Activated naive CD8-positive, alpha-beta T cell treated with anti-CD3 and anti-CD28 coated beads, Interleukin-2, amount 10 ng/mL, durations not matched to agents 7 days and 5 days (primary cell): ENCODE data around the gene PDLIM5. TPM values are rescaled to one million over a fixed set of nuclear protein-coding genes. Genes with fewer than 3 reads are reported as not detected.

Experiments used
- ATAC-seq: fragments of 150-1000 bp; cut with Tn5 transposase; one replicate; pipeline ENCODE4 v1.10.0; 2021; ENCODE audit warnings: low read depth, moderate library complexity
- POLR2A ChIA-PET: fragments of 350-600 bp; sonication (Branson Sonifier 250); formaldehyde crosslinking; loops from one replicate; lab custom pipeline; 2021; ENCODE audit warnings: antibody characterized with exemption; lab: Charles Lee
- DNase-seq: peaks from one replicate; pipeline ENCODE4 v3.0.0; 2021
- H3K27ac Mint-ChIP-seq: one replicate; pipeline ENCODE4 v1.8.0; 2022; ENCODE audit warnings: mild to moderate bottlenecking, mixed read lengths
- H3K27me3 Mint-ChIP-seq: one replicate; pipeline ENCODE4 v1.8.0; 2022; ENCODE audit warnings: mild to moderate bottlenecking, moderate library complexity, mixed read lengths
- H3K36me3 Mint-ChIP-seq: one replicate; pipeline ENCODE4 v1.8.0; 2021; ENCODE audit warnings: mild to moderate bottlenecking, mixed read lengths
- H3K4me1 Mint-ChIP-seq: one replicate; pipeline ENCODE4 v1.8.0; 2021; ENCODE audit warnings: mixed read lengths
- H3K4me3 Mint-ChIP-seq: one replicate; pipeline ENCODE4 v1.8.0; 2022; ENCODE audit warnings: mild to moderate bottlenecking, moderate library complexity, mixed read lengths
- H3K9me3 Mint-ChIP-seq: one replicate; pipeline ENCODE4 v1.8.0; 2021; ENCODE audit warnings: mixed read lengths
- total RNA-seq, 2 experiments: library from RNA; stranded (reverse); gene quantifications; one replicate each; pipeline ENCODE4 v1.2.3, GENCODE V29; 2021

Gene PDLIM5
- total RNA-seq, 2 experiments from 2014 or later: 25.6 to 31.6 TPM

DNA sequence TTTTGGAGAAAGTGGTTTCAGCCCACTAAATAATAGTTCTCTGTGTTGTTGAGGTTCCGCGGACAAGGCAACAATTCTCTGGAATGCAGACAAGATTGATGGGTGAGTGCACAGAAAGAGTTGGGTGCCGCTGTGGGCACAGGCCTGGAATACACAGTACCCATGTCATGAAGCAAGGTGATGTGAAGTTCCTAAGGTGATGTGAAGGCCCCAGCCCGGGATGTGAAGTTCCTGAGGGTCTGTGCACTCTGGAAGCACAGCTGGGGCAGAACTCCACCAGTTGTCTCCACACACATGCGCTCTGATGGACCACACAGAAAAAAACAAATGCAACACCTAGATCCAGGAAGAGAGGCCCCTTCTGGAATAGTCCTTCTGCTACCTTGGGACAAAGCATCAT lies 219.4 kb downstream of the PDLIM5 start:
- DNase-seq (no peak), ATAC-seq (no peak)
- Mint-ChIP-seq H3K4me3 (no peak overlapping the region), H3K9me3 (no peaks in the 10 kb centered on the region), H3K36me3 (no peaks in the 10 kb centered on the region), H3K4me1 (no peaks in the 10 kb centered on the region), H3K27ac (no peak overlapping the region), H3K27me3 (no peaks in the 10 kb centered on the region)
- POLR2A ChIA-PET: no interaction called here

GRCh38 chr4:94673961-94674360 lies 222.2 kb downstream of the PDLIM5 start:
- Mint-ChIP-seq H3K27ac (no peak overlapping the region), H3K4me1 (no peaks in the 10 kb centered on the region), H3K27me3 (no peaks in the 10 kb centered on the region), H3K9me3 (no peaks in the 10 kb centered on the region), H3K36me3 (no peaks in the 10 kb centered on the region), H3K4me3 (no peak overlapping the region)
- POLR2A ChIA-PET: no interaction called here
- DNase-seq (no peak), ATAC-seq (no peak)

- Mint-ChIP-seq H3K27ac (no peak overlapping the region), H3K4me3 (no peak overlapping the region), H3K27me3 (no peaks in the 10 kb centered on the region), H3K4me1 (no peaks in the 10 kb centered on the region), H3K9me3 (no peaks in the 10 kb centered on the region), H3K36me3 (no peaks in the 10 kb centered on the region)
- no peak for DNase-seq
- ATAC-seq: no peak
- POLR2A ChIA-PET: no interaction called here
Measured at GRCh38 chr4:94676970-94677369, 225.2 kb downstream of the PDLIM5 start.

DNA sequence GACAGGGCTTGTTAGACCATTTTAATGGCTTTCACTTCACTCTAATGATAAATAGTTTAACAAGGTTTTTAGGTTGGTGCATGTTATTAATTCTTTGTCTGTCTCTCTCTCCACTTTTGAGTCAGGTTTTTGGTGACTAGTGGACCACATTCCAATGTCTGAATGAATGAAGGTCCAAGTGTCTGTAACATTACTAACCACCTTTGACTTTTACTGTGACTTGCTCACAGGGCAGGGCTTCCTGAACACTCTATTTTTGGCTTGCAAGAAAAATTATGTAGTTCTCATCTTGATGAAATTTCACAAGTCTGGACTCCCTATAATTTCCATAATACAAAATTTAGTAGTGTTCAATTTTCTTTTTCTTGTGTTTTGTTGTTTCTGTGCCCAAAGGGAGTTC lies 227.2 kb downstream of the PDLIM5 start:
- Mint-ChIP-seq H3K27me3 (no peaks in the 10 kb centered on the region), H3K9me3 (no peaks in the 10 kb centered on the region), H3K4me3 (no peak overlapping the region), H3K36me3 (no peaks in the 10 kb centered on the region), H3K27ac (no peak overlapping the region), H3K4me1 (no peaks in the 10 kb centered on the region)
- DNase-seq: no peak
- ATAC-seq: no peak
- POLR2A ChIA-PET: no interaction called here

DNA sequence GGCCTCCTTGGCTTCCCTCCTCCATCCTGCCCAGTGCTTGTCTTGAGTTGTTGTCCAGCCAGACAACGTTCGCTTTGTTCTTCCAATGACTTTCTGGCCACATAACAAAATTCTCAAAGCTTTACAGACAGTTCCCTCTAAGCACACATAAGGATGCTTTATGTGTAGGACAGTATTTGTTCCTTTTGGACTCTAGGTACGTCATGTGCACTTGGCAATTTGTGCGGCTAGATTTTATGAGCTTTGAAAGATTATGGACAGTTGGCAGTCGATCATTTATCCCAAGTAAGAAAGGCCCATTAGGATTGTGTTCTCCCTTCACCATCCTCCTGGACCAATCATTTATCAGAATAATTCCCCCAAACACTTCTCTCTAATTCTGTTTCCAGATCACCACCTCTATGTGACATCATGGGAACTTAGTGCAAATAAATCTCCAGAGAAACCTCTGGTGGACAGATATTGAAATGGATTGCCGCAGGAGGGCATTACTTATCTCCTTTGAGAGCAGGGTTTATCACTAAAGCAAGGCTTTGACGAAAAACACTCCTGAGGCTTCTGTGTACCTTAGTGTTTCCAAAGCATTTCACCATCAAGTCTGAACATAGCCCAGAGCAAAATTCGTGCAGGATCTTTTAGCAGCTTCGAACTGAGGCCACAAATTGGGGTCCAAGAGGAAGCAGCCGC lies 228.6 kb downstream of the PDLIM5 start:
- no peaks in the 10 kb centered on the region for H3K9me3 Mint-ChIP-seq
- ATAC-seq (no peak), DNase-seq (no peak)
- no peaks in the 10 kb centered on the region for H3K36me3 Mint-ChIP-seq
- POLR2A ChIA-PET: no interaction called here
- no peak overlapping the region for H3K4me3 Mint-ChIP-seq
- H3K27ac Mint-ChIP-seq: no peak overlapping the region
- H3K27me3 Mint-ChIP-seq: no peaks in the 10 kb centered on the region
- no peaks in the 10 kb centered on the region for H3K4me1 Mint-ChIP-seq

- POLR2A ChIA-PET: no interaction called here
- no peak overlapping the region for H3K4me3 Mint-ChIP-seq
- no peak for DNase-seq
- H3K27ac Mint-ChIP-seq: no peak overlapping the region
- no peaks in the 10 kb centered on the region for H3K27me3 Mint-ChIP-seq
- H3K36me3 Mint-ChIP-seq: no peaks in the 10 kb centered on the region
- no peak for ATAC-seq
- H3K9me3 Mint-ChIP-seq: no peaks in the 10 kb centered on the region
- H3K4me1 Mint-ChIP-seq: no peaks in the 10 kb centered on the region
Measured at GRCh38 chr4:94686086-94686485, 234.3 kb downstream of the PDLIM5 start.

DNA sequence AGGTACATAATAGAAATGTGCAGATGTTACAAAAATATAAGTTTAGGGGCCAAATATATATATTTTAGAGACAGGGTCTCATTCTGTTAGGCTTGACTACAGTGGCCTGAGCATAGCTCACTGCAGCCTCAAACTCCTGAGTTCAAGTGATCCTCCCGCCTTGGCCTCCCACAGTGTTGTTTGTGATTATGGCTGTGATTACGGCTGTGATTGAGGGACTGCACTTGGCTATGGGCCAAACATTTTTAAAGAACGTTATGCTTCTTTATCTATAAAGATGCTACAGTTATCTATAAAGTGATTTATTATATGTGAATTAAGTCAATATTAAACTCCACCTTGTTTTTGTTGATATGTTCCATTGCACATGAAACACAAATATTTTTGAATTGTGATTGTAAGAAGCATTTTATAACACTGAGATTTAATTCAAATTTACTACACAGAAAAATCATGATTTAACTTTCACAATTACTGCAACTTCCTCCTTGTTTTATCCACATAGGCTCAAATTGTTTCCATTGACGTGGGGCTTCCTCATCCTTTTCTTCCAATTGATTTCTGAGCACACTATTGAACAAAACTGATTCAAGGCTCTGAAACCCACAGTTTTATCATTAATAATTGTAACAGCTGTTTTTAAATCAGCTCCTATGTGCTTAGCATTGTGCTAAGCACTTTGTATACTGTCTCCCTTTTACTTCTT lies 237.6 kb downstream of the PDLIM5 start:
- no peaks in the 10 kb centered on the region for H3K27me3 Mint-ChIP-seq
- H3K4me1 Mint-ChIP-seq: no peaks in the 10 kb centered on the region
- no peaks in the 10 kb centered on the region for H3K36me3 Mint-ChIP-seq
- DNase-seq (no peak), ATAC-seq (no peak)
- H3K9me3 Mint-ChIP-seq: no peaks in the 10 kb centered on the region
- POLR2A ChIA-PET: no interaction called here
- H3K27ac Mint-ChIP-seq: no peak overlapping the region
- no peak overlapping the region for H3K4me3 Mint-ChIP-seq

DNA sequence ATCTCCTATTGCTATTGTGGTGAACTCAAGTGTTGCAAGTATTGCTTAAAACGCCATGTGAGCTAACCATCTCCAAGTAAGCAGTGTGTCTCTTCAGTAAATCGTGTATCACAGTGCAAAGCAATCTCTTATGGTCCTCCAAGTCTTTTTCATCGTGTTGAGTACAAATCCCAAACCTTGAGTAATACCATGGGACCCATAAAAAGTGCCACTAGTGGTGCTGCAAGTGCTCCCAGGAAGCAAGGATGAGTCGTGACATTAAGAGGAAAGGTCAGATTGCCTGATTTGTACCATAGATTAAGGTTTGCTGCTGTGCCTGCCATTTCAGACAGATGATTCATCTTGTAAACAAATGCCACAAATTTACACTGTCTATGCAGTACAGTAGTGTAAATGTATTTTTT lies 239.1 kb downstream of the PDLIM5 start:
- H3K4me1 Mint-ChIP-seq: no peaks in the 10 kb centered on the region
- H3K27me3 Mint-ChIP-seq: no peaks in the 10 kb centered on the region
- no peaks in the 10 kb centered on the region for H3K36me3 Mint-ChIP-seq
- ATAC-seq (no peak), DNase-seq (no peak)
- no peak overlapping the region for H3K27ac Mint-ChIP-seq
- POLR2A ChIA-PET: no interaction called here
- no peak overlapping the region for H3K4me3 Mint-ChIP-seq
- no peaks in the 10 kb centered on the region for H3K9me3 Mint-ChIP-seq

GRCh38 chr4:94691552-94691951 lies 239.8 kb downstream of the PDLIM5 start:
- Mint-ChIP-seq H3K36me3 (no peaks in the 10 kb centered on the region), H3K9me3 (no peaks in the 10 kb centered on the region), H3K27me3 (no peaks in the 10 kb centered on the region), H3K4me3 (no peak overlapping the region), H3K27ac (no peak overlapping the region), H3K4me1 (no peaks in the 10 kb centered on the region)
- DNase-seq (no peak), ATAC-seq (no peak)
- POLR2A ChIA-PET: no interaction called here

DNA sequence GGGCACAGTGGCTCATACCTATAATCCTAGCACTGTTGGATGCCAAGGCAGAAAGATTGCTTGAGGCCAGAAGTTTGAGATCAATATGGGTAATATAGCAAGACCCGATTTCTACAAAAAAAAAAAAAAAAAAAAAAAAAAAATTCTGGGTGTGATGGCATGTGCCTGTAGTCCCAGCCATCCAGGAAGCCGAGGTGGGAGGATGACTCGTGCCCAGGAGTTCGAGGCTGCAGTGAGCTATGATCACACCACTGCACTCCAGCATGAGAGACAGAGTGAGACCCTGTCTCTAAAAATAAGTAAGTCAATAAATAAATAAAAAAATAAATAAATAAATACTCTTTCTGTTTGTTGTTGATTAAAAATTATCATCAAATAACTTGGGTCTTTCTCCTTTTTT lies 243.6 kb downstream of the PDLIM5 start:
- Mint-ChIP-seq H3K9me3 (no peaks in the 10 kb centered on the region), H3K4me3 (no peak overlapping the region), H3K4me1 (no peaks in the 10 kb centered on the region), H3K27ac (no peak overlapping the region), H3K27me3 (no peaks in the 10 kb centered on the region), H3K36me3 (no peaks in the 10 kb centered on the region)
- DNase-seq: no peak
- POLR2A ChIA-PET: no interaction called here
- ATAC-seq: no peak

GRCh38 chr4:94698187-94698586 lies 246.4 kb downstream of the PDLIM5 start:
- ATAC-seq (no peak), DNase-seq (no peak)
- Mint-ChIP-seq H3K27ac (no peak overlapping the region), H3K36me3 (no peaks in the 10 kb centered on the region), H3K4me1 (no peaks in the 10 kb centered on the region), H3K27me3 (peaks cover 2% of the 10 kb centered on the region), H3K9me3 (no peaks in the 10 kb centered on the region), H3K4me3 (no peak overlapping the region)
- POLR2A ChIA-PET: no interaction called here

DNA sequence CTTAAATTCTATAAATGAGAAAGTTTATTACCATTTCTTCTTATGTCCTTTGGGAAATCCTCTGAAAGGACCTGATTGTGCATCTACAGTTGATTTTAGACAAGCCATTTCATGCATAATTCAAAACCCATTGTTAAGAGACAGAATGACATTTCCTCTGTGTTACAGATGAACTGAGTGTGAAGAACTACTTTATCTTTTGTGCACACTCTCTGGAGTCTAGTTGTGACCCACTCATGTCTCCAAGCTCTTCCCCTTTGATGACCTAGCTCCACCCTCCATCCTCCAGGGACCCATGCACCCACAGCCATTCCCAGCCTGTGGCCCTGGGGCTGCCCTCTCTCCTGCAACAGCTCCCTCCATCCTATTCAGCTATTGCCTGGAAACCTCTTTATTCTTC lies 248.6 kb downstream of the PDLIM5 start:
- no peaks in the 10 kb centered on the region for H3K36me3 Mint-ChIP-seq
- peaks cover 2% of the 10 kb centered on the region for H3K27me3 Mint-ChIP-seq
- no peaks in the 10 kb centered on the region for H3K9me3 Mint-ChIP-seq
- POLR2A ChIA-PET: no interaction called here
- DNase-seq: no peak
- no peak for ATAC-seq
- no peak overlapping the region for H3K4me3 Mint-ChIP-seq
- no peaks in the 10 kb centered on the region for H3K4me1 Mint-ChIP-seq
- H3K27ac Mint-ChIP-seq: no peak overlapping the region

- no peaks in the 10 kb centered on the region for H3K4me1 Mint-ChIP-seq
- POLR2A ChIA-PET: no interaction called here
- no peak overlapping the region for H3K4me3 Mint-ChIP-seq
- H3K27me3 Mint-ChIP-seq: peaks cover 2% of the 10 kb centered on the region
- H3K9me3 Mint-ChIP-seq: no peaks in the 10 kb centered on the region
- H3K27ac Mint-ChIP-seq: no peak overlapping the region
- ATAC-seq (no peak), DNase-seq (no peak)
- no peaks in the 10 kb centered on the region for H3K36me3 Mint-ChIP-seq
Measured at GRCh38 chr4:94701631-94702300, 250.0 kb downstream of the PDLIM5 start.

DNA sequence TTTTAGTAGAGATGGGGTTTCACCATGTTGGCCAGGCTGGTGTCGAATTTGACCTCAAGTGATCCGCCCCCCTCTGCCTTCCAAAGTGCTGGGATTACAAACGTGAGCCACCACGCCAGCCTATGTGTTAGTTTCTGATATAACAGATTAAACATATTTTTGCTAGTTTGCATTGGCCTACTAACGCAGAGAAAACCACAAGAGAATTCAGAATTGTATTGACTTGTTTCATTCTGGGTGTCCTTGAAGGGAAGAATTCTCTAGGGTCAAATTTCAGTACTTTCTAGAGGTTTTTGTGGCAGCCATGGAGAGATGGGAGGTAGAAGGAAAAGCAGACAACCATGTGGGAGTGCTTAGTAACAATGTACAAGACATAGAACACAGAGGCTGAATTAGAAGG lies 259.9 kb downstream of the PDLIM5 start:
- H3K4me1 Mint-ChIP-seq: no peaks in the 10 kb centered on the region
- no peak overlapping the region for H3K27ac Mint-ChIP-seq
- no peaks in the 10 kb centered on the region for H3K9me3 Mint-ChIP-seq
- H3K4me3 Mint-ChIP-seq: no peak overlapping the region
- peaks cover 2% of the 10 kb centered on the region for H3K27me3 Mint-ChIP-seq
- no peaks in the 10 kb centered on the region for H3K36me3 Mint-ChIP-seq
- DNase-seq (no peak), ATAC-seq (no peak)
- POLR2A ChIA-PET: no interaction called here
